ENCODE measurements around the gene ZNF526.

ZNF526 gene, protein sequence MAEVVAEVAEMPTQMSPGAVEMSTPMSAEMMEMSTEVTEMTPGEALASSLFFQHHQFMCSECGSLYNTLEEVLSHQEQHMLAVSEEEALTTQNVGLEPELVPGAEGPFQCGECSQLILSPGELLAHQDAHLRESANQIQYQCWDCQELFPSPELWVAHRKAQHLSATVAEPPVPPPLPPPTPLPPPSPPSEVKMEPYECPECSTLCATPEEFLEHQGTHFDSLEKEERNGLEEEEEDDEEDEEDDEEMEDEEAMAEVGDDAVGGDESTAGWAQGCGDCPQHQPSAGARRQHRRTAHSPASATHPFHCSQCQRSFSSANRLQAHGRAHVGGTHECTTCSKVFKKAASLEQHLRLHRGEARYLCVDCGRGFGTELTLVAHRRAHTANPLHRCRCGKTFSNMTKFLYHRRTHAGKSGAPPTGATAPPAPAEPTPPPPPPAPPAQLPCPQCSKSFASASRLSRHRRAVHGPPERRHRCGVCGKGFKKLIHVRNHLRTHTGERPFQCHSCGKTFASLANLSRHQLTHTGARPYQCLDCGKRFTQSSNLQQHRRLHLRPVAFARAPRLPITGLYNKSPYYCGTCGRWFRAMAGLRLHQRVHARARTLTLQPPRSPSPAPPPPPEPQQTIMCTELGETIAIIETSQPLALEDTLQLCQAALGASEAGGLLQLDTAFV

DNA sequence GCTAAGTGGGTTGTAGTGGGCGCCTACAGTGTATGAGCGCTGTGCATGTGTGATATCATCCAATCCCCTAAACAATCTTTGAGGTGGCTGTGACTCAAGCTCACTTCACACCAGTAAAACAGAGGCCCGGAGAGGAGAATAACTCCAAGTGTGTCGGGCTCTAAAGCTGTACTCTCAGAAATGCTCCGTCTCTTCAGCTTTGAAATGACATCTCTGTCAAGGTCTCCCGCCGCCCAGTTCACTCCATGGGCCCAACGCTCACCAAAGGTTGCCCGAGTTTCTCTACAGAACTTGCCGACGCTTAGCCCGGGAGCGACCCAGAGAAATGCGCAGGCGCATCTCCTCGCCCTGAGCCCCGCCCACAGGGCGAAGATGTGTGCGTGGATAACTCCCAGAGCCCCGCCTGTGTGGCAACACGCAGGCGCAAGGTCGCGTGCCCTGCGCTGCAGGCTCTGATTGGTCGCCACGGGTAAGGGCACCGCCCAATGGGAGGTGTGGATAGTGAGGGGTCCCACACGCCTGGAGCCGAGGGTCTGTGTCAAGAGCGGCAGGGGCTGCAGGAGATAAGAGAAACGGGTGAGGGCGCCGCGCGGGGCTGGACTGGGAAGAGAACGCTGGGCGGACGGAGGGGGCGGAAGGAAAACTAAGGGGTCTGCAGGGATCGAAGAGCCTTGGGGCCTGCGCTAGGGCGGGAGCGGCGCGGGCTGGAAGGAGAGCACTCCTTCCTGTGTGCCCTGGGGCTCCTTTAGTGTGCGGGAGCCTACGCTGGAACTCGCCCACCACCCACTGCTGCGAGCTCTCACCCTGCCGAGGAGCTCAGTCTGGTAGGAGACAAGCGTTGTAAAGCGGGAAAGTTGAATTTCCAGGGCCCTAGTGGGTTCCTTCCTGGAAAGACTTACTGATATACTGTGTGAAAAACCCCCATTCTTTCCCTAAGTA lies at the start of gene ZNF526:
Gene ZNF526 (plus strand): TSS at position 501 of the 939 bp plus-strand sequence. CDS start 4,092 bp downstream, outside the sequence.
- peak; percentile 96 to 97 for DNase-seq

DNA sequence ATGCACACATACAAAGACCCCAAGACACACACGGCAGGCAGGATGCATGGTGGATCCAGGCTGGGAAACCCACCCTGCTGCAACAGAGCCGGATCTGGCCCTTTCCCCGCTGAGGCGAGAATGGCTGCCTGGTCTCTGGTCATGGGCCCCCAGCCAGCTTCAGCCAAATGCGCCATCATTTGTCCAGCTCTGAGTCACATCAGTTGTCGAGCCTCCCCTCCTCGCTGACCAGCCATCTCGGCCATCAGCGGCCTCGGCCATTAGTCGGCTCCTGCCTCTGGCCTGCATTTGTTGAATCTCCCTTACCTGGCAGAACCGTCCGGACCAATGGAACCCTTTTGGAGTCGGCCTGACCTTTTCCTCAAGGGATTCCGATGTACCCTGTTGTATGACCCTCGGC lies 49.4 kb upstream of the ZNF526 start:
- no peak for DNase-seq

DNA sequence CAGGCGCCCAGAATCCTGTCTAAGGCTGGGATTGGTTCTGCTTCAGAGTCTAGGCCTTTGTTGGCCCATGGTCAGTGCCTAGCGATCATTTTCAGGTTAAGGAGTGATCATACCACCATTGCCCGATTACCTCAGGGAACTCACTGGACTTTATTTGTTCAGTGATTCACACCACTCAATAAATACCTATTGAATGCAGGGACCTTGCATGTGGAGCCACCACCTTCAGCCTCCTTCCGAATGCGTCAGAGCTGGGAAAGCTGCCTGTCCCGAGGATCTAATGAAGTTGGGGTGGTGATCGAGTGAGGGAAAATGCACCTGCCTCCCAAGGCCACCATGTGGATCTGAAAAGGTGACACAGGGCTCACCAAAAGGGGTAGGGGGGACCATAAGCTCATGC lies 47.9 kb upstream of the ZNF526 start:
- no peak for DNase-seq

DNA sequence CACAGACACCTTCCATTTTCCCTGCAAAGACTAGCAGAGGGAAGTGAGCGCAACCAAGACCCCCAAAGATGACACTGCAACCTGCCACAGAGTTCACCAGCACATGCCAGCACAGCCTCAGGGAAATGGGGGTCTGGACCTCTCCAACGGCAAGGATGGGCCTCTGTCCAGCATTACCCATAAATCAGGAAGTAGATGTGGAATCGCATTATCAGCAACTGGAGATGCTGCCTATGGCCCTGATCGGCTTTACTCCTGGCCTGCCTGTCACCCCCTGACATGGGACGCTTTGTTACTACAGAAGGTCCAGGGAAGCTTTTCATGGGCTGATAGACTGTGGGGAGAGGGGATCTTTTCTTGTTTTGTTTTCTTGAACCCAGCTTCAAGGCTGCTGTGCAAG lies 46.4 kb upstream of the ZNF526 start:
- DNase-seq: no peak

DNA sequence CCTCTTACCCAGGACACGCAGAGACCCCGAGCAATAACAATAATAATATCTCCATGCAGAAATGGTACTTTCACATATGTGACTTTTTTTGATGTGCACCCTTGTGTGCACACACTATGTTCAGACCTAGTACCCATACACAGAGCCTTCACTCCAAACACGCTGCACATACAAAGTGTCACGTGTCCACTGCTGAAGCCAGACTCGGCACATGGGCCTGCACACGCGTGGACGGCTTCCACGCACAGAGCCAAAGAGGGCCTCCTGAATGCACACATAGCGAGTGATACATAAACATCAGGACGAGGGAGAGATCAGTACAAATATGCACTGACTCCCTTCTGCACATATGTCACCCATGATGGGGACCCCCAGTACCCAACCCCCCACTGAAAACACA lies 45.9 kb upstream of the ZNF526 start:
- no peak for DNase-seq

DNA sequence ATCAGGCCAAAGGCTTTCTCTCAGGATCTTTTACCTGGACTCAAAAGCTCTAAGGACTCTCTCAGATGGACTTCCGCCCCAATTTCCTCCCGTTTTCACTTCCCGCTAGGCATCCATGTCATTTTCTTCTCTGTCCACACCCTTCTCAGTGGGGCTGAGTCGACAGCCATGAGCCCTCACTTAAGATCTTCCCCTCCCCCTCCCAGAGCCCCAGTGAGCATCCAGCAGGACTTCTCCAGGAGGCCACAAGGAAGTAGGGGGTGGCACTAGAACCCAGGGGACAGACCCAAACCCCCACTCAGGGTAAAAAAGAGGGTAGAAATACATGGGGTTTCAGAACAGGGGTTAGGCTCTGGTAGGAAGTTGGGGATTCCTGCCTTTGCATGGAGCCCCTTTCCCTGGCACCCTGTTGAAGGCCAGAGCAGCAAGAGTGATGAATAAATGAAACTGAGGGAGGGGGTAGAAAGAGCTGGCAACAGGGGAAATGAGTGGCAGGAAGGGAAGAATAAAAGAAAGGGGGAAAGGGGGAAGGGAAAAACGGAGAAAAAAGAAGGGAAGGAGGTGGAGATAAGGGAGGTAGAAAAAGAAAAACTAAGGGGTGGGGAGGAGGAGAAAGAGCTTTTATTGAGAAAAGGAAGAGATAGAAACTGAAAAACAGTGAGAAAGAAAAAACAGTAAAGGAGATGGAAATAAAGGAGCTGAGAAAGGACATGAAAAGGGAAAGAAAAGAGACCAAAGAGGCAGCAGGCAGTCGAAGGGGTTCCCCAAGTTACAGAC lies 45.0 kb upstream of the ZNF526 start:
- no peak for DNase-seq

DNA sequence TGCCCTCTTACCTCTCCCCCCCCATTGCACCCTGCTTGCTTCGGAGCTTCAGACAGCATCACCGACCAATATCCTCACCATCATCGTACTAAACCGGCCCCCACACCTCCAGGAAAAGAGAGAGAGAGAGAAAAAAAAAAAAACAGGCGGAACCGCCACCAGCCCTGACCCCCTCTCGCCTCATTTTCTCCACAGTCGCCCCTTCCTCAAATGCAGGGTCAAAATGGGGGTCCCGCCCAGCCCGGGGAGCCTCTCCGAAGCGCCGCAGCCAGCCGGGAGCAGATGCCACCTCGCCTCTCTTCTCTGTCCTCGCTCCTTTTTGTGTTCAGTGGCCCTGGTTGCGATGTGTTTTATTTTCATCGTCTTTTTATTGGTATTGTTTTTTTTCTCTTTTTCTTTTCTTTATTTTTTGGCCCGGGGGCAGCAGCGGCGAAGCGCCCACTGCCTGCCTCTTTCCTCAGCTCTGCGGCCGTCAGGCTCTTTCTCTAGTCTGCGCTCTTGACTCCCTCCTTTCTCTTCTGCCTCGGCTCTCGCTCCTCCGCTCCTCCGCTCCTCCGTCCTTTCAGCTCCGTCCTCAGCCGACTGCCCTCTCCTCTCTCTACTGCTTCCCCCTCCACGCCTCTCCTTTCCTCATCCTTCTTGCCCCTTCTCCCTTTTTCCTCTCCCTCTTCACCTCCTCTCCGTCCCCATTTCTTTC lies 44.0 kb upstream of the ZNF526 start:
- peak in 1 of 2 experiments; percentile 29 for DNase-seq

DNA sequence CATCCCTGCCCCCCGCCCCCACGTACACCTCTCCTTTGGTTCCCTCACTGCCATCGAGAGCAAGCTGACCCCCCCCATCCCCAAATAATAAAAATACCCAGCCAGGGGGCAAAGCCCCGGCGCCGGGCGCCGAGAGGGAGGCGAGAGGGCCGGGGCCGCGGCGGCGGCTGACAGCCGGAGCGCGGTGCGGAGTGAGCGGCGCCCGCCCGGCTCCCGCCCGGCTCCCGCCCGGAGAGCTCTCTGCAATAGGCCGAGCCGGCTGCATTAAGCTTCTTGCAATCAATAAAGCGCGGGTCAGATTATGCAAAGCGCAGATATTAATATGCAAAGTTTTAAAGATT lies 43.5 kb upstream of the ZNF526 start:
- DNase-seq: no peak

DNA sequence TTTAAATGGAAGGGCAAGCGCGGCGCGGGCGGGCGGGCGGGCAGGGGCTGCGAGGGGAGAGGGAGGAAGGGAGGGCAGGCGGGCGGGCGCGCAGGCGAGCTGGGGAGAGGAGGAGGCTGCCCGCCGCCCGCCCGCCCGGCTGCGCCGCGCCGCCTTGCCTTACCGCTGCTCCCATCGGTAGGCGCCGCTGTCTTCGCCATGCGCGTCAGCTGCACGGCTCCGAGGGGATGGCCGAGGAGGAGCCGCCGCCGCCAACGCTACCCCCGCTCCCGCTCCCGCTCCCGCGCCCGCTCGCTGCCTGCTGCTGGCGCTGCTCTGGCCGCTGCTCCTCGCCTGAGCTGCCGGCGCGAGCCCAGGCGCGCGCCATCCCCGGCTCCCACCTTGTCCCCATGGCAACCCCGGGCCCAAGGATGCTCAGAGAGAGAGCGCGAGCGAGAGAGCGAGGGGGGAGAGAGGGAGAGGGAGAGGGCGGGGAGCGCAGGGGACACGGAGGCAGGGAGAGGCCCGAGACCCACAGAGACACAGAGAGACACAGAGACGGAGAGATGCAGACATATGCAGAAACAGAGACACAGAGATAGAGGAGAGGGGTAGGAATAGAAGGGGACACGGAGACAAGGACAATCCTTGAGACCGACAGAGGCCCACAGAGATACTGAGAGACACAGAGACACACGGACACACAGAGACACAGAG lies 43.0 kb upstream of the ZNF526 start:
- peak; percentile 77 to 80 for DNase-seq

DNA sequence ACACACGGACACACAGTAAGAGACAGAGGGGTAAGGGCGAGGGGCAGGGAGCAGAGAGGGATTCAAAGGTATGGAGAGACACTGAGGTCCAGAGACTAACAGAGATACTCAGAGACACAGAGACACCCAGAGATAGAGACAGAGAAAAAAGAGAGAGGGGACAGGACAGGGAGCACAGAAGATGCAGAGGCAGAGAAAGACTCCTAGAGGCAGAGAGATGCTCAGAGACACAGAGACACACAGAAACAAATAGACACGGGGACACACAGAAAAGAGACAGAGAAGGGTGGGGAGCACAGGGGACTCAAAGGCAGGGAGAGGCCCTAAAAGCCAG lies 42.5 kb upstream of the ZNF526 start:
- no peak for DNase-seq

DNA sequence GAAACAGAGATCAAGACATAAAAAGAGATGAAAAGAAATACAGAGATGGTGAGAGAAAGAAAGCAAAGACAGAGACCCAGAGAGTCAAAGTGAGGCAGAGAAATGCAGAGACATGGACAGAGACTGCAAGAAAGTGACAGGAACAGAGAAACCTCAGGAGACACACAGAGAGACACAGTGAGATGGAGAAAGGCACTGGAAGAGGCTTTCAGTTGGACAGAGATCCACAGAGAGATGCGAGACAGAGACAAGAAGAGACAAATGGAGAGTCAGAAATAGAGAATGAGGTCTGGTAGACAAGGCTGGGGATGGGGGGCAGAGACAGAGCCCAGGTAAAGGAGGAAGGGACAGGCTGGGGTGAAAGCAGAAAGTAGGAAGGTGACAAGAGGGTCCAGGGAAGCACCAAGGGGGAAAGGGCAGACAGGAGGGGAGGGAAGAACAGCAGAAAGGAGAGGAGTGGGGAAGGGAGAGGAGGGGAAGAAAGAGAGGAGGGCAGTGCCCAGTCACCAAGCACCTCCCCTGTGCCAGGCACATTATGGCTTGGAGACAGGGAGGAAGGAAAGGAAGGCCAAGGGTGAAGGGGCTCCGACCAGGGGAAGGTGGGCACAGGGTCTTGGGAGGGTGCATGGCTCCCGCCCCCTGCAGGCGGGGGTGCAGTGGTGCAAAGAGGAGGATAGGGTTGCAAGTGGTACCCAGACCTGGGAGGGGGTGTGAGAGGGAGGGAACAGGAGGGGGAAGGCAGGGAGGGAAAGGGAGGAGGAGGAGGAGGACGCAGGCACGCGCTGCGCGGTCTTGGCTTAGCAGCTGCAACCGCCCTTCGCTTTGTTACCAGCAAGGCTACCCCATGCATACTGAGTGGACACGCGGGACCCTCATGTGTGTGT lies 41.1 kb upstream of the ZNF526 start:
- no peak for DNase-seq

DNA sequence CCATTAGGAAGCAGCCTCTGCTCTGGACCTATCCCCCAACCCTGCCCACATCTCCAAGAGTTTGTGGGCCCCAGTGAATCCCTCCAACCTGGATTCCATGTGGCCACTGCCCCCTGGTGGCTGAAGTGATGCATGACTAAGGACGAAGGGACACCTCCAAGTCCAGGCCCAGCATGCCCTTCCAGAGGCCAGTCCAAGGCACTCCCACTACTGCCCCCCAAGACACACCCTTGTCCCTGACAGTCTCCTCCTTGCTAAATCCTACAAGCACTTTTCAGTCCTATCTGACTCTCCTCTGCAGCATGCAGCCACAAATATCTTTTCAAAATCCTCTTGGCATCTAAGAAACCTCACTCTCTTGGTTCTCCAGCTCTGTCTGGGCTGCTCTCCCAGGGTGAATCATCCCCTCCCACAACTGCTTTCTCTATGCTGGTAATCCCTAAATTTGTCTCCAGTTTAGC lies 35.7 kb upstream of the ZNF526 start:
- peak; percentile 80 to 85 for DNase-seq

DNA sequence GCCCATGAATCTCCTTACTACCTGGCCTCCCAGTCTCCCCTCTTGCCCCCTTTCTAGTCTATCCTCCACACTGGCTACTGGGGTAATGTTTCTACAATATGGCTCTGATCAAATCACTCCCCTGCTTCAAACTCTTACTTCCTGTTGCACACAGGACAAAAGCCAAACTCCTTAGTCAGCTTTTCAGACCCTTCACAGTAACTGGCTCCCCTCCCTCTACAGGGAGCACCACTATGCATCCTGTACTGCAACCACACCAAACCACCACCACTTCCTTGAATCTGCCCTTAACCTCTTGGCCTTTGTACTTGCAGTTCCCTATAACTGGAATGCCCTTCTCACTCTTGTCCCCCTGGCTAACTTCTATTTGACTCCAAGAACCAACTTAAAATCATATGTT lies 34.8 kb upstream of the ZNF526 start:
- DNase-seq: no peak

DNA sequence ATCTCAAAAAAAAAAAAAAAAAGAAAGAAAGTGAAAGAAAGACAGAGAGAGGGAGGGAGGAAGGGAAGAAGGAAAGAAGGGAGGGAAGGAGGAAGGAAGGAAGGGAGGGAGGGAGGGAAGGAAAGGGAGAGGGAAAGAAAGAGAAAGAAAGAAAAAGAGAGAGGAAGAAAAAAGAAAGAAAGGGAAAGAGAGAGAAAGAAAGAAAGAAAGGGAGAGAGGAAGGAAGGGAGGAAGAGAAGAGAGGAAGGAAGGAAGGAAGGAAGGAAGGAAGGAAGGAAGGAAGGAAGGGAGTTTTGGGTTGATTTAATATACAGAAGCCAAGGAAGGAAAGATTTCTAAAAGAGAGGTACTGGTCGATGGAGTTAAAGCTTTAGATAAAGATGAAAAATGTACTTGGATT lies 31.4 kb upstream of the ZNF526 start:
- DNase-seq: no peak

DNA sequence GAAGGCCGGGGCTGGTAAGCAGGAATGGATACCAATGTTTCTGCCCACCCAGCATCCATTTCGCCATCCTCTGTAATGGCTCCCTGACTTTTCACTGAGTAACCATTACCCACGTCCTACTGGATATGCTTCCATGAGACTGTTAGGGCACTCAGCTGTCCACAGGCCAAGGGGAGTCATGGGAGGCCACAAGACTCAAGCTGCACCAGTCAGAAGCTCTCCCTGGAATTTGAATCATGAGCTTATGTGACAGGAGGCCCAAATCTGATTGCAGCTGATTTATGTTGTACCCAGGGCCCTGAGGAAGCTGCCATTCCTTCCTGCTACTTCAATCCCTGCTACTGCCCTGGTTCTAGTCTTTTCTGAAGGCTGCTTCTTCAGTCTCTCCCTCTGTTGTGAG lies 31.0 kb upstream of the ZNF526 start:
- DNase-seq: no peak

DNA sequence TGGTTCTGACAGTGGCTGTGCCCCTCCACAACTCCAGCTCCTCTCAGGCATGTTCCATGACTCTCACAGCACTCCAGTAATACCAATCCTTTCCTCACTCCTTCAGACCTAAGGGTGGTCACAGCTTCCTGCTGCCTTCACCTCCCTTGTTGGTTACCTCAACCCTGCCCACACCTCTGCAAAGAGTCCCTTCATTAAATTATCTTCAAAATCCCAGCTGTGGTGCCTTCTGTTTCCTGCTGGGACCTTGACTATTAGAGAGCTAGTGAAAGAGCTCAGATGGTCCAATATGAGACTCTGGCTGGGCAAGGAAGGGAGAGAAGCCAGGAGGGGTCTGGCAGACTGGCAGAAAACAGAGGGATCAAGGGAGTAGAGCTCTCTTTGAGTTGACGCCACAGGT lies 28.8 kb upstream of the ZNF526 start:
- DNase-seq: no peak

DNA sequence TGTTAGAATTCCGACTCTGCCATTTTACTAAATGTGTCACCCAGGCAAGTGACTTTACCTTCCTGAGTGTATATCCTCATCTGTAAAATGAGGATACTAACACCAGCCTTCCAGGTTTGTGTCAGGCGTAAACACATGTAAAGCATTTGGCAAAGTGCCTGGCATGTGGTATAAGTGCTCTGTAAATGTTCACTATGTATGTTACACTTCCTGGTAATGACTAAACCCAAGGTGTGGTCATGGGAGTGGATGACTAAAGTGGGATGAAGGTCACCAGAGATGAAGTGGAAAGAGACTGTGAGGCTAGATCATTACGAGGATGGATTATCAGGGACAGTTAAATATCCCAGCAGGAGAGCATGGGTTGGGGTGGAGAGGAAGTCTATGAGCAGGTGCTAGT lies 28.3 kb upstream of the ZNF526 start:
- DNase-seq: peak in 1 of 2 experiments; percentile 43

DNA sequence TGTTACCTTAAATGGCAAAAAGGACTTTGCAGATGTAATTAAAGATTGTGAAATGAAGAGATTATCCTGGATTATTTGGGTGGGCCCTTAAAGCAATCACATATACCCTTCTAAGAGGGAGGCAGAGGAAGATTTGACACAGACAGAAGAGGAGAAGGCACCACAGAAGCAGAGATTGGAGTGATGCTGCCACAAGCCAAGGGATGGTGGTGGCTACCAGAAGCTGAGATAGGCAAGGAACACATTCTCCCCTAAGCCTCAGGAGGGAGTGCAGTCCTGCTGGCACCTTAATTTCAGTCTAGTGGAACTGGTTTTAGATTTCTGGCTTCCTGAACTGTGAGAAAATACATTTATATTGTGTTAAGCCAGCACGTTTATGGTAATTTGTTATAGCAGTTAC lies 26.8 kb upstream of the ZNF526 start:
- DNase-seq: no peak

DNA sequence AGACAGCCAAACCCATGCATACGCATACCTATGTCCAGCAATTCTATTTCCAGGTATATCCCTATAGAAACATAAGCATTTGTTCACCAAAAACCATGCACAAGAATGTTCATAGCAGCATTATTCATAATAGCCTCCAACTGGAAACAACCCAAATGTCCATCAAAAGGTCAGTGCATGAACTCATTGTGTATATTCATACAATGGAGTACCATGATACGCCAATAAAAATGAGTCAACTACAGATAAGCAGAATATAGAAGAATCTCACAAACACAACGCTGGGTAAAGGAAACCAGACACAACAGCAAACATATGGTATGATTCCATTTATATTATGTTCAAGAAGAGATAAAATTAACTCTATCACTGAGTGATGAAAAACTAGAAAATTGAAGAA lies 26.4 kb upstream of the ZNF526 start:
- DNase-seq: no peak

Measured in activated CD4-positive, alpha-beta T cell treated with anti-CD3 and anti-CD28 coated beads, Interleukin-2, amount 50 U/mL, for 48 hours (primary cell).